Stimulated activated naive CD8-positive, alpha-beta T cell treated with anti-CD3 and anti-CD28 coated beads, Interleukin-15, amount 100 ng/mL, for 72 hours (primary cell): ENCODE results near the gene CKAP5.

ENCODE experiments used
- ATAC-seq: fragments of 150-1000 bp; cut with Tn5 transposase; 2 replicates; pipeline ENCODE4 v1.10.0; 2021; ENCODE audit warnings: mild to moderate bottlenecking, moderate library complexity
- DNase-seq, 2 donors: peaks; one replicate each; pipeline ENCODE4 v3.0.0; 2021 to 2022
- H3K27ac Mint-ChIP-seq, 2 donors: one replicate each; pipeline ENCODE4 v1.8.0; 2022; ENCODE audit warnings: mild to moderate bottlenecking in 2 of 2, mixed read lengths in 2 of 2, moderate library complexity in 2 of 2
- H3K27me3 Mint-ChIP-seq: one replicate; pipeline ENCODE4 v1.8.0; 2022; ENCODE audit warnings: mixed read lengths
- H3K4me1 Mint-ChIP-seq: one replicate; pipeline ENCODE4 v1.8.0; 2022; ENCODE audit warnings: mild to moderate bottlenecking, mixed read lengths
- H3K4me3 Mint-ChIP-seq, 2 donors: one replicate each; pipeline ENCODE4 v1.8.0; 2022; ENCODE audit warnings: mild to moderate bottlenecking in 2 of 2, mixed read lengths in 2 of 2, moderate library complexity in 1 of 2
- H3K9me3 Mint-ChIP-seq, 2 donors: one replicate each; pipeline ENCODE4 v1.8.0; 2022; ENCODE audit warnings: mixed read lengths in 2 of 2

Gene CKAP5

DNA sequence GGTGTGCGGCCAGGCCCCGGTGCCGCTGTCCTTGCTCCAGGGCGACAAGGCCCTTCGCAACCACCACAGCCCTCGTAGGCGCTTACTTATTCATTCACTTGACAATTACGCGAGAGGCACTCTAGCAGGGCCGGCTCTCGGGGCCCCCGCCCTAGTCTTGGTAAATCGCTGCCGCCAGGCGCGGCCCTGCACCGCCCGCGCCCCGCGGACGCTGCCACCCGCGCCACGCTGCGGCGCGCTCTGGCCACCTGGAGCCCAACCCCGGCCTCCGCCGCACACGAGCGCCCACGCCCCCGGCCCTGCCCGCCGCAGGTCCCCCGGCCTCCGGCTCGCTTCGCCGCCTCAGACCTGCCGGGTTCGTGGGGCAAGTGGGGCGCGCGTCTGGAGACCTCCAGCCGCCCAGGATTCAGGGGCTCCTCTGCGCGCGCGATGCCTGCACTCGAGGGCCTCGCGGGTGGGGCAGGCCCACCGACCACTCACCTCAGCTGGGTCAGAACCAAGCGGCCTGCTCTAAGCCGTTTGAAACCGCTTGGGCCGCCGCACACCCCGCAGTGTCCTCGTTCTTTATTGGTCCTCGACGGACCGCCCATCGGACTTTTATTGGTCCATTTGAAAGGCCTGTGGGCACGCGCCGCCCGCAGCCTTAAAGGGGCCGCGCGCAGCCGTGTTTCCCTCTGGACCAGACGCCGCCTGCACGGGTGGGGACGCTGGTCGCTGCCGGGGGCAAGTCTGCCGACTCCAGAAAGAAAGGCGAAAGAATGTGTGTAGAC, at the start of gene CKAP5:
Gene CKAP5 (minus strand): TSS at position 541 of the 770 bp plus-strand sequence. CDS start 25,049 bp downstream, outside the sequence.
- ATAC-seq (peak; percentile 97), DNase-seq (peak; percentile 84 to 88)
- Mint-ChIP-seq H3K27ac (peak within 1 kb of the TSS; percentile 98 to 100), H3K4me1 (peaks cover 47% of the 10 kb centered on the region), H3K9me3 (no peaks in the 10 kb centered on the region), H3K4me3 (peak within 1 kb of the TSS; percentile 96 to 98), H3K27me3 (no peaks in the 10 kb centered on the region)

DNA sequence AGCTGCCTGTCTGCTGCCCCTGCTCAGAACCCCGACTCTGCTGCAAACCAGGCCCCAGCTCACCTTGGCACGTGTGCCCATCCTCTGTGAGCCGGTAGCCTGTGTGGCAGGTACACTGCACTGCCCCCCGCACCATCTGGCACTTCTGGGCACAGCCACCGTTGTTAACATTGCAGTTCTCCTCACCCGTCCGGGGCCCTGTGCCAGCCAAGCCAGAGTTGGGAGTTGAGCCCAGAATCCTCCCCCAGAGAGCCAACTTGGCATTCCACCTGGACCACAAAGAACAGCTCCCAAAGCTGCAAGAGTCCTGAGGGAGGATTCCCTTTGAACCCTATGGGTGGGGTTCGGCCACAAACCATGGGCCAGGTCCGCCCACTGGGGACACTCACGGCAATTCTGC, 49.7 kb upstream of the CKAP5 start:
- no peak for ATAC-seq
- DNase-seq = no peak
- Mint-ChIP-seq H3K9me3 (no peaks in the 10 kb centered on the region), H3K27ac (no peak overlapping the region), H3K4me3 (no peak overlapping the region), H3K4me1 (no peaks in the 10 kb centered on the region), H3K27me3 (no peaks in the 10 kb centered on the region)

DNA sequence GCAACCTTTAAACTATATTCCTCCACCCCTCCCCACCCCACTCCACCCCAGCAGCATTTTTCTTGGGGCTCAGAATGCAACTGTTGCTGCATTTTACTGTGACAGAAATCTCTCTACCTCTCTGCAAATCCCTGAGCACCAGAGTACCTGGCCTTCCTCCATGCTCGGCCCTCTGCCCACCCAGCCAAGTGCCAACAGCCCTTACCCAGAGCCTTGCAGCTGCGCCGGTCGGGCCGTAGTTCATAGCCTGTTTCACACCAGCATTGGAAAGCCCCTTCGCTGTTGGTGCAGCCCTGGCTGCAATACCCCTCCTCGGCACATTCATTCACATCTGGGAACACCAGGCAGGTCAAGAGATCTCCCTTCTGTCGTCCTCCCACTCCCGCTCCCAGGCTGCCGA, 48.9 kb upstream of the CKAP5 start:
- Mint-ChIP-seq H3K27me3 (no peaks in the 10 kb centered on the region), H3K4me3 (no peak overlapping the region), H3K4me1 (no peaks in the 10 kb centered on the region)

DNA sequence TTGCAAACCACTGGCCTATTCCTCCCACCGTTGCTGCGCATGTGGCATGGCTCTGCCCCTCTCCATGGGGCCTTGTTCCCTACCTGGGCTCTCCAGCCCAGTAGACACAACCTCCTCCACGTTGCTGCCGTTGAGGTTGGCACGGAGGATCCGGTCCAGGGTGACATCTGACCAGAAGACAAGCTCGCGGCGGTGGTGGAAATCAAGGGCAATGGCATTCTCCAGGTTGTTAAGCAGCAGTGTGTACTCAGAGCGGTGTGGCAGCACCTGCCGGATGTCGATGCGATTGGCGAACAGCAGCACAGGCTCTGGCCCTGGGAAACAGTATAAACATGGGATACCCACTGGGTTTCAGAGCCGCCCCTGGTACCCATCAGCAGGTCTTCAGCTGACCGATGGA, 48.4 kb upstream of the CKAP5 start:
- no peaks in the 10 kb centered on the region for H3K4me1 Mint-ChIP-seq
- ATAC-seq (no peak), DNase-seq (no peak)
- no peak overlapping the region for H3K27ac Mint-ChIP-seq
- peaks cover 1% of the 10 kb centered on the region for H3K27me3 Mint-ChIP-seq
- H3K4me3 Mint-ChIP-seq = no peak overlapping the region
- no peaks in the 10 kb centered on the region for H3K9me3 Mint-ChIP-seq

More for the DNA sequence above, 48.9 kb upstream of the CKAP5 start:
- no peak for ATAC-seq
- no peaks in the 10 kb centered on the region for H3K9me3 Mint-ChIP-seq
- no peak for DNase-seq
- peak overlapping the region in 1 of 2 donors; percentile 48 for H3K27ac Mint-ChIP-seq

DNA sequence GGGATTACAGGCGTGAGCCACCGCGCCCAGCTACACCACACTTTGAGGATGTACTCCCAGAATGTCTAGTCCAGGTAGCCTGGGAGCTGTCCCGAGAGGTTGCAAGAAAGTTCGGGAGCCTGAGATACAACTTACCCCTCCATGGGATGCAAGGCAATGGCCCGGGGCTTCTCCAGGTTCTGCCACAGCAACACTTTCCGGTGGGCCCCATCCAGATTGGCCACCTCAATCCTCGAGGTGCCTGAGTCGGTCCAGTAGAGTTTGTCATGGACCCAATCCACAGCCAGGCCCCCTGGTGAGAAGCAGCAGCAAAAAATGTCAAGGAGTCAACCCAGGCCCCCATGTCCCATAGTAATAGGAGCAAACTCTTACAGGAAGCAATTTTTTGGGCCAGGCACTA, 46.8 kb upstream of the CKAP5 start:
- Mint-ChIP-seq H3K27me3 (peaks cover 7% of the 10 kb centered on the region), H3K27ac (no peak overlapping the region), H3K4me3 (no peak overlapping the region), H3K9me3 (no peaks in the 10 kb centered on the region), H3K4me1 (no peaks in the 10 kb centered on the region)
- DNase-seq = no peak
- no peak for ATAC-seq

DNA sequence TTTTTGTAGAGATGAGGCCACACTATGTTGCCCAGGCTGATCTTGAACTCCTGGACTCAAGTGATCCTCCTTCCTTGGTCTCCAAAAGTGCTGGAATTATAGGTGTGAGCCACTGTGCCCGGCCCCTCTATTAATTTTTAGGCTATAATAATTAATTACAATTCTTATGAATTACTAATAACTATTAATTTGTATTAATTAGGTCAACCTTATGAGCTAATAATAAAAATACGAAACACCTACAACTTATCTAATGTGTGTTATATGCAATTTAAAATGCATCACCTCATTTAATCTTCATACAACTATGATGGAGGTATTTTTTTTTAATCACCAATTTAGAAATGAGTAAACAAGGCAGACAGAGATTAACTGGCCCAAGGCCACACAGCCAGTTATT, 46.0 kb upstream of the CKAP5 start:
- no peak overlapping the region for H3K4me3 Mint-ChIP-seq
- no peak for ATAC-seq
- no peak for DNase-seq
- H3K27me3 Mint-ChIP-seq = peaks cover 7% of the 10 kb centered on the region
- H3K4me1 Mint-ChIP-seq = no peaks in the 10 kb centered on the region
- H3K9me3 Mint-ChIP-seq = no peaks in the 10 kb centered on the region
- H3K27ac Mint-ChIP-seq = no peak overlapping the region

DNA sequence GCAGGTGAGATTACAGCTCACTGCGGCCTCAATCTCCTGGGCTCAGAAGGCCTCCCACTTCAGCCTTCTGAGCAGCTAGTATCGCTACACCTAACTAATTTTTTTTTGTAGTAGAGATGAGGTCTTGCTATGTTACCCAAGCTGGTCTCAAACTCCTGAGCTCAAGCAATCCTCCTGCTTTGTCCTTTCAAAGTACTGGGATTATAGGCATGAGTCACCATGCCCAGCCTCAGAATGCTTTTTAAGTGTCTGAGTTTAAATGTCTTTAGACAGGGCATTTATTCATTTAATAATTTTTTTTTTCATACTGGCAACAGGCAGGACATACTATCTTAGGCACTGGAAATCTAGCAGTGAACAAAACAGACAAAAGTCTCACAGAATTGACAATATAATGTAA, 44.6 kb upstream of the CKAP5 start:
- H3K27ac Mint-ChIP-seq = no peak overlapping the region
- no peak for ATAC-seq
- peaks cover 7% of the 10 kb centered on the region for H3K27me3 Mint-ChIP-seq
- H3K4me3 Mint-ChIP-seq = no peak overlapping the region
- H3K4me1 Mint-ChIP-seq = no peaks in the 10 kb centered on the region
- H3K9me3 Mint-ChIP-seq = no peaks in the 10 kb centered on the region
- DNase-seq = no peak

DNA sequence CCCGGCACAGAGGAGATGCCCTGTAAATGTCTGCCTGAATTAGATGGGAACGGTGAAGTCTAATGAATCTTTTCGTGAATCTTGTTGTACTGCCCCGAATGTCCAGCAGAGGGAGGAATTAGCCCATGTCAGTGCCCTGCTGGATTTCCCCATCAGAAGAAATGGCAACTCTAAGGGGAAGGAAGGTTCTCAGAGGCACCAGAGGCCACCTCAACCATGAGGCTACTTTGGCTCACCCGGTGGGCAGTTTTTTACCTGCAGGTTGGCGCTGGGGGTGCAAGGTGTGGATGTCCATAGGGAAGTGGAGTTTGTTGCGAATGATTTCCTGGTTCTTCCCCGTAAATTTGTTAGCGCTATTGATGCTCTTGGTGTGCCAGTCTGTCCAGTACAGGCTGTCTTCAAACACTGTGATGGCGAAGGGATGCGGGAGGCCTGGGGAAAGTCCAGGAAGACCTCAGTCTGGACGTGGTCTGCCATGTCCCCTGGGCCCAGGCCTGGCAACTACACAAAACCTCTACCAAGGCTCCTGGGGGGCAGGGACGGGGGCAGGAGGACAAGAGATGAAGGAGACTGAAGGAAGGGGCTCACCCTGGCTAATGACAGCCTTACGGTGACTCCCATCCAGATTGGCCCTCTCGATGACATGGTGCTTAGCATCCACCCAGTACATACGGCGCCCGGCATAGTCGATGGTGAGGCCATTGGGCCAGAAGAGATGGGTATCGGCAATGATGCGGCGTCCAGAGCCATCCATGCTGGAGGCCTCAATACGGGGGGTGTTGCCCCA, 43.8 kb upstream of the CKAP5 start:
- DNase-seq (peak; percentile 70 to 72), ATAC-seq (peak; percentile 89)
- no peaks in the 10 kb centered on the region for H3K9me3 Mint-ChIP-seq
- peak overlapping the region; percentile 24 to 87 for H3K27ac Mint-ChIP-seq
- no peaks in the 10 kb centered on the region for H3K4me1 Mint-ChIP-seq
- no peak overlapping the region for H3K4me3 Mint-ChIP-seq
- peaks cover 7% of the 10 kb centered on the region for H3K27me3 Mint-ChIP-seq

DNA sequence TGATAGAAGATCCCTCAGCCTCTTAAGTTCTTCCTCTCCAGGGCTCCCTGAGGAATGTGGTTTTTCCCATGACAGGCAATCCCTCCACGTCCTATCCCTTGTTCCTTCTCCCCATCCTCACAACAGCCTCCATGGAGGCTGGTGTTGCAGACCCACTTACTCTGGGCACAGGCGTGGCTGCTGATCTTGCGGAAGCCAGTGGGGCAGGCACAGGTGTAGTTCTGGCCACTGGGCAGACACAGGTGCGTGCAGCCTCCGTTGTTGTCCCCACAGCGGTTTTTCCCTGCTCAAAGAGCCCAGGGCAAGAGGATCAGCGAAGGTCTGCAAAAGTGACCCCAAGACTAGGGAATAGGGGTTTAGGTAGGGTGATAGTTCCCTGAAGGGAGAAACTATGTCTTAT, 43.2 kb upstream of the CKAP5 start:
- no peaks in the 10 kb centered on the region for H3K4me1 Mint-ChIP-seq
- no peaks in the 10 kb centered on the region for H3K9me3 Mint-ChIP-seq
- peaks cover 7% of the 10 kb centered on the region for H3K27me3 Mint-ChIP-seq
- no peak overlapping the region for H3K27ac Mint-ChIP-seq
- DNase-seq = no peak
- H3K4me3 Mint-ChIP-seq = no peak overlapping the region
- ATAC-seq = no peak

DNA sequence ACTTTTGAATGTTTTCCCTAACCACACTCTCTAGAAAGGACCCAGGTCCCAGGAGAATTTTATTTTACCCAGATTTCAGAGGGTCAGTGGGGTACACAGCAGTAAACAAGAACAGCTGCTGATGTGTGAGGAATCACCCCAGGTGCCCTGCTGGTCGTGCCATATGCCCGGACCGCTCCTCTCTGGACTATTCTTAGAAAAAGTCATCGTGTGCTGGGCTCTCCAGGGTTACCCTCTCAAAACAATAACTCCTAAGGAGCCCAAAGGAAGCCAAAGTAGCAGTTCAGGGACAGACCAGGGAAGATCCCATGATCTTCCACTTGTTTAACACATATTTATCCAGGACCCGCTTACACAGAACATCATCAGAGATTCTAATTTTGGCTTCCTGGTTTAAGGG, 42.6 kb upstream of the CKAP5 start:
- Mint-ChIP-seq H3K4me3 (no peak overlapping the region), H3K9me3 (no peaks in the 10 kb centered on the region), H3K27ac (no peak overlapping the region), H3K4me1 (no peaks in the 10 kb centered on the region), H3K27me3 (peaks cover 7% of the 10 kb centered on the region)
- DNase-seq (no peak), ATAC-seq (no peak)

DNA sequence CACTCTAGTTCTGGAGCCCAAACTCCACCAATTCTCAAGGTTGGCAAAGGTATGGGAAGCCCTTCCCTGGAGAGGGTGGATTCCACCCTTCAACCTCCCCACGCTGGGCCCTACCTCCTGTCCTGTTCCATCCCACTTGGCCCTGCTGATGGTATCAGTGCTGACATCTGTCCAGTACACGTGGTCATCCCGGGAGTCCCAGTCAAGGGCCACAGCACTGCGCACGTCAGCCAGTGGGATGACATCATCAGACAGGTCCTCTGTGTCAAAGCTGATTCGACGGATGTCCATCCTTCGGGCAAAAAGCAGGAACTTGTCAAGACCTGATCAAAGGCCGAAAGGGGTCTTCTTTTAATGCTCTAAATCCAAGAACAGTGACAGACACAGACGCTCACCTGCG, 40.1 kb upstream of the CKAP5 start:
- no peaks in the 10 kb centered on the region for H3K9me3 Mint-ChIP-seq
- DNase-seq = no peak
- no peak overlapping the region for H3K27ac Mint-ChIP-seq
- peaks cover 7% of the 10 kb centered on the region for H3K27me3 Mint-ChIP-seq
- H3K4me1 Mint-ChIP-seq = no peaks in the 10 kb centered on the region
- ATAC-seq = no peak
- H3K4me3 Mint-ChIP-seq = no peak overlapping the region

DNA sequence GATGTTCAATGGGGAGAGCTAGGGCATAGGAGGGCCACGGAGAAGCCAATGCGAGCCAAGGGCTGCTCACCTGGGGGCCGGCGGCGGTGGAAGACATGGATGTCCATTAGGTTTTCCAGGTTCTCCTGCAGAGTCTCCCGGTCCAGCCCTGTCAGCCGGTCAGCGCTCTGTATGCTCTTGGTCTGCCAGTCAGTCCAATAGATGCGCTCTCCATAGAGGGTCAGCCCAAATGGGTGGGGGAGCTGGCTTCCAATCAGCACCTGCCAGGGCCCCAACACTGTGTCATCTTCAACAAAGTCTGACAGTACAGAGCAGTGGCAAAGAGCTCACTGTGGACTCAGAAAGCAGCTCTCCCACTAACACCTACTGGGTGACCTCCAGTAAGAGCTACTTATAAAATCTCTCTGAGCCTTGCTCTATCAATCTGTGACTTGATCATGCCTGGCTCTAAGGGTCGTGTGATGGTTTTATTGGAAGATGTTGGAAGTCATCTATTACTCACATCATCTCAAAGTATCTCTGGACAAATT, 33.0 kb upstream of the CKAP5 start:
- no peaks in the 10 kb centered on the region for H3K27me3 Mint-ChIP-seq
- no peak for DNase-seq
- H3K4me1 Mint-ChIP-seq = no peaks in the 10 kb centered on the region
- H3K9me3 Mint-ChIP-seq = no peaks in the 10 kb centered on the region
- H3K27ac Mint-ChIP-seq = no peak overlapping the region
- no peak overlapping the region for H3K4me3 Mint-ChIP-seq
- no peak for ATAC-seq

DNA sequence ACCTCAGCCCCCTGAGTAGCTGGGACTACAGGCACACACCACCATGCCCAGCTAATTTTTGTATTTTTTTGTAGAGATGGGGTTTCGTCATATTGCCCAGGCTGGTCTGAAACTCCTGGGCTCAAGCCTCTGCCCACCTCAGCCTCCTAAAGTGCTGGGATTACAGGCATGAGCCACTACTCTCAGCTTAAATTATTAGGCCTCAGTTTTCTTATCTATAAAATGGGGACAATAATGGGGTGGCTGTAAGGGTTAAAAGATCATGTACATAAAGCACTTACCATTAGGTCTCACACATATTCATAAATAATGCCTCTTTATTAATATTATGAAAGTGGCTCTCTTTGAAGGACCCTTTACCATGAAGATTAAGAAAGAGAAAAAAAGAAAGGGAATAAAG, 31.5 kb upstream of the CKAP5 start:
- H3K27ac Mint-ChIP-seq = no peak overlapping the region
- ATAC-seq = no peak

DNA sequence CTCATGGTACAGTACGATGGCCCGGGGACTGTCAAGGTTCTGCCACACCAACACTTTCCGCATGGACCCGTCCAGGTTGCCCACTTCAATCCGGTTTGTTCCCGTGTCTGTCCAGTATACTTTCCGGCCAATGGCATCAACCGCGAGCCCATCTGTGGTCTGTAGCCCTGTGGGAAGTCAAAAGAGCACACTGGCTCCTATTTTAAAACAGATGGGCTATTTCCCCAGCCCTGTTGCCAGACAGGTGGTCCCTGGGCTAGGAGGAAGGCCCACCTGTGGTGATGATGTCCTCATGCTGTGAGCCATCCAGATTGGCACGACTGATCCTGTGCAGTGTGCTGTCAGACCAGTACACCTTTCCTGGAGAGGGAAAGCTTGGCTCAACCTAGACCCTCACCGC, 30.4 kb upstream of the CKAP5 start:
- H3K27me3 Mint-ChIP-seq = peaks cover 5% of the 10 kb centered on the region
- no peak for DNase-seq
- H3K27ac Mint-ChIP-seq = peak overlapping the region in 1 of 2 donors; percentile 73
- H3K9me3 Mint-ChIP-seq = no peaks in the 10 kb centered on the region
- H3K4me3 Mint-ChIP-seq = no peak overlapping the region
- no peak for ATAC-seq
- no peaks in the 10 kb centered on the region for H3K4me1 Mint-ChIP-seq

More for the DNA sequence above, 31.5 kb upstream of the CKAP5 start:
- H3K4me3 Mint-ChIP-seq = no peak overlapping the region
- no peak for DNase-seq
- H3K4me1 Mint-ChIP-seq = no peaks in the 10 kb centered on the region
- no peaks in the 10 kb centered on the region for H3K9me3 Mint-ChIP-seq
- no peaks in the 10 kb centered on the region for H3K27me3 Mint-ChIP-seq

DNA sequence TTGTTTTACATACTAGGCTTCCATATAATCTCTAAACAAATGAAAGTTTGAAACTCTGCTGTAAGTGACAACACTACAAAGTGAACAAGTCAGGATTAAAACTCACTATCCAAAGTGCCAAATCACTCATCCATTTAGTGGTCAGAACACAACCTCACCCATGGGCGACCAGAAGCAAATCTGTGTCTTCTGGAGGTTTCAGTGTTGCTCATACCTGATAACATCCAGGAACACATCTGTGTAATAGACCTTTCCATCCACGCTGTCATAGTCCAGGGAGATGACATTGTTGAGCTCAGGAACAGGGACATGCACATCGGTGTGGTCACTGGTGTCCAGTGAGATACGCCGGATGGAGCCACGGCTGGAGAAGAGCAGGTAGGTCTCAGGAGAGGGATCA, 28.5 kb upstream of the CKAP5 start:
- no peaks in the 10 kb centered on the region for H3K4me1 Mint-ChIP-seq
- no peak for ATAC-seq
- no peaks in the 10 kb centered on the region for H3K9me3 Mint-ChIP-seq
- H3K4me3 Mint-ChIP-seq = no peak overlapping the region
- peaks cover 8% of the 10 kb centered on the region for H3K27me3 Mint-ChIP-seq
- no peak for DNase-seq
- no peak overlapping the region for H3K27ac Mint-ChIP-seq

DNA sequence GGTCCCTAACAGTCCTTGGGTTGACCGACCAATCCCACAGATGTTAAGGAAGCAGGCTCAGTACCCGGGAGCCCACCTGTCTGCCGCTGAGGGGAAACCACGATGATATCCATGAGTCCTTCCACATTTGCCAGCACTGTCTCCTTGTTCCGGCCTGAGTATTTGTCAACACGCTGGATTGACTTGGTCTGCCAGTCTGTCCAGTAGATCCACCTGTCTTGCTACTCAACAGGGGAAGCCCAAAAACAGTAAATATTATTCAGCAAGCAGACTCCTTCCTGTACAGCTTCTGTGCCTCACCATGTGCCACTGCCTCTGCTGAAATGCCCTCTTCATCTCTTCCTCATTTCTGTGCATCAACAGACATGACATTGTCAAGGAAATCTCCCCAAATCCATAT, 22.8 kb upstream of the CKAP5 start:
- H3K4me3 Mint-ChIP-seq = no peak overlapping the region
- H3K9me3 Mint-ChIP-seq = no peaks in the 10 kb centered on the region
- no peak overlapping the region for H3K27ac Mint-ChIP-seq
- DNase-seq (no peak), ATAC-seq (no peak)
- peaks cover 8% of the 10 kb centered on the region for H3K27me3 Mint-ChIP-seq
- H3K4me1 Mint-ChIP-seq = no peaks in the 10 kb centered on the region
